ENCODE results near the gene SGK2. TPM values are rescaled to one million over a fixed set of nuclear protein-coding genes. Genes with fewer than 3 reads are reported as not detected.
A peak's percentile ranks its signal among the peaks of the same experiment; 100 is the strongest.

The SGK2 gene
- total RNA-seq, 2 donors from 2014 or later, result 1.6 to 5.3 TPM

DNA sequence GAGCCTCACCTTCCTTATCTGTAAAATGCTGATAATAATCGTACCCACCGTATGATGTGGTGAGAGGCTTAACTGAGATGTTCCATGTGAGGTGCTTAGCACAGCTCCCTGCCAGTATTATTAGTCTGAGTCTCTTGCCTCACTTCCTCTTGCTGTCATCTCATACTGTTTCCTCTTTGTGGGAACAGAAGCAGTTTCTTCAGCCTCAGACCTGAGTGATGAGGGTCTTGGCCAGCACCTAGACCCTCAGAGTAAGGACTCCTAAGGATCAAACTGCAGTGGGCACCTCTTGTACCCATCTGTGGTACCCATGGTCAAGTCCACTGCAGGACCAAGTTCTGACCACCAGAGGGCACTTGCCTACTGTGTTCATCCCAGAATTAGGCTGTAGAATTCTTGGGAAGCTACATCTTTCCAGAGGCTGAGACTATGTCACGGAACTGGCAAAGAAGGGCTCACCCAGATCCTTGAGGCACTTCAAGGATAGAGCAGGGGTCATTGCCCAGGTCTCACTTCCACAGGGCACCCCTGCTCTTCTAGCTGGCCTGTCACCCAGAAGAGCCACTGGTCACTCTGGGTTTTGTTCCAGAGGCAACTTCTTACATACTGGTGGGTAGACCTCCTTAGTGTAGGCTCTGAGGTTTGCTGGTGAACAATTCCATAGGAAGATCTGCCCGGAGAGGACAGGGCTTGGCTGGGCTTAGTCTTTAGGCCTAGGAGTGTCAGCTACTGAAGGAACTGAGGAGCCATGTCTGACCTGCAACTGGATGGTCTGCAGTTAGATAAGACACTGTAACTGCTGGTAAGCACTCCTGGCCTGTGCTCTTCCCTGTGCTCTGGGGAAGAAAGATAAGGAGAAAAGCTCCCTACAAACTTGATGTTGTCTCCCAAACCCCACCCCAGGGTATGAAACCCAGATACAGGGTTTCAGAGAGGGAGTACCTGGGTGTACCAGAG, 20.6 kb upstream of the SGK2 start:
- H3K27ac ChIP-seq (ENCODE audit: low read depth, low read length), result no peak overlapping the region
- no peaks in the 10 kb centered on the region for H3K4me1 ChIP-seq (ENCODE audit: control insufficient read depth, insufficient read depth, low read length)
- H3K4me3 ChIP-seq (ENCODE audit: low read length), result no peak overlapping the region
- no peaks in the 10 kb centered on the region for H3K9me3 ChIP-seq (ENCODE audit: control insufficient read depth, low read length)
- DNase-seq, result peak; percentile 90
- H3K36me3 ChIP-seq (ENCODE audit: control insufficient read depth, insufficient read depth, low read length), result peaks cover 16% of the 10 kb centered on the region
- Mint-ChIP-seq H3K4me3 (no peak overlapping the region), H3K36me3 (ENCODE audit: low read depth) (peaks cover 22% of the 10 kb centered on the region), H3K27me3 (ENCODE audit: insufficient read depth) (no peaks in the 10 kb centered on the region), H3K27ac (no peak overlapping the region), H3K4me1 (no peaks in the 10 kb centered on the region), H3K9me3 (no peaks in the 10 kb centered on the region)
- no peak overlapping the region for H3K9ac ChIP-seq (ENCODE audit: extremely low read depth, low read length, poor library complexity, severe bottlenecking)
- TF ChIP-seq, protein P1, sequence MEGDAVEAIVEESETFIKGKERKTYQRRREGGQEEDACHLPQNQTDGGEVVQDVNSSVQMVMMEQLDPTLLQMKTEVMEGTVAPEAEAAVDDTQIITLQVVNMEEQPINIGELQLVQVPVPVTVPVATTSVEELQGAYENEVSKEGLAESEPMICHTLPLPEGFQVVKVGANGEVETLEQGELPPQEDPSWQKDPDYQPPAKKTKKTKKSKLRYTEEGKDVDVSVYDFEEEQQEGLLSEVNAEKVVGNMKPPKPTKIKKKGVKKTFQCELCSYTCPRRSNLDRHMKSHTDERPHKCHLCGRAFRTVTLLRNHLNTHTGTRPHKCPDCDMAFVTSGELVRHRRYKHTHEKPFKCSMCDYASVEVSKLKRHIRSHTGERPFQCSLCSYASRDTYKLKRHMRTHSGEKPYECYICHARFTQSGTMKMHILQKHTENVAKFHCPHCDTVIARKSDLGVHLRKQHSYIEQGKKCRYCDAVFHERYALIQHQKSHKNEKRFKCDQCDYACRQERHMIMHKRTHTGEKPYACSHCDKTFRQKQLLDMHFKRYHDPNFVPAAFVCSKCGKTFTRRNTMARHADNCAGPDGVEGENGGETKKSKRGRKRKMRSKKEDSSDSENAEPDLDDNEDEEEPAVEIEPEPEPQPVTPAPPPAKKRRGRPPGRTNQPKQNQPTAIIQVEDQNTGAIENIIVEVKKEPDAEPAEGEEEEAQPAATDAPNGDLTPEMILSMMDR (conservative IDR thresholded peaks at IDR 0.05), result peak; percentile 95
- H3K27me3 ChIP-seq (ENCODE audit: control insufficient read depth, insufficient read depth, low read length, poor library complexity, severe bottlenecking), result no peaks in the 10 kb centered on the region
- 66 to 75% methylated on average over 4 of the region's 4 CpGs for WGBS, 2 experiments (ENCODE audit: insufficient coverage in 1 of 2, insufficient read length in 1 of 2)

DNA sequence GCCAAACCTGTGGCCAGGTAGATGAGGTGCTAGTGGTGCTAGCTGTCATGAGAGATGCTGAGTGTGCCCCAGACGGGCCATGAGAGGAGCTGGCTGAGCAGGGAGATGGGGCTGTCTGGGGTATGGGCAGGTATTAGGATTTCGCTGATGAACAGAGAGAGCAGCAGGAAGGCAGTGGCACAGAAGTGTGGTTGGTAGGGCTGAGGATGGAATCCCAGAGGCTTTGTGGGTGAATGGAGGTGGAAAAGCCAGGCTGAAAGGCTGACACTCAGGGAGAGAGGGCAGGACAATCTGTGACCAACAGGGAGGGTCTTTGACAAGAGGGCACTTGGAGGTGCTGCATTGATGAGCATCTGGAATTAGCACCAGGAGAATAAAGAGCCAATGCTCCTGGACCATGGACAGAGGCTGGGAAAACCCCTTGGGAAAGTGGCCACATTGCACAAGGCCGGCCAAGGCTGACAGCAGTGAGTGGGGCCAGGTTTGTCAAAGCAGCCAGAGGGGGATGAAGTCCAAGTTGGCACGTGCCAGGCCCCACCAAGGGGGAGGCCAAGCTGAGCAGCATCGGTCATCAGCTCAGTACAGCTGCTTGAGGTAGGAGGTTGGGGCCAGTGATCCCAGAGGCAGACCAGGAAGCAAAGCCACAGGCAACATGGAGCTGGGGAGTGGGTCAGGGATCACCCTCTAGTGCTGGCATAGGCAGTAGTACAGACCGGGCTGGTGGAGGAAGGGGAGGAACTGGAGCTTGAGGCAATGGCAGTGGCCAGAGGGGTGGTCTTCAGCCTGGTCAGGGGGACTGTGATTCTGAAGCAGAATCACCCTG, 19.7 kb upstream of the SGK2 start:
- Histone ChIP-seq H3K27me3 (ENCODE audit: control insufficient read depth, insufficient read depth, low read length, poor library complexity, severe bottlenecking) (no peaks in the 10 kb centered on the region), H3K27ac (ENCODE audit: low read depth, low read length) (no peak overlapping the region), H3K4me3 (ENCODE audit: low read length) (no peak overlapping the region), H3K9ac (ENCODE audit: extremely low read depth, low read length, poor library complexity, severe bottlenecking) (no peak overlapping the region), H3K4me1 (ENCODE audit: control insufficient read depth, insufficient read depth, low read length) (no peaks in the 10 kb centered on the region), H3K36me3 (ENCODE audit: control insufficient read depth, insufficient read depth, low read length) (peaks cover 16% of the 10 kb centered on the region), H3K9me3 (ENCODE audit: control insufficient read depth, low read length) (no peaks in the 10 kb centered on the region)
- H3K36me3 Mint-ChIP-seq (ENCODE audit: low read depth), result peaks cover 29% of the 10 kb centered on the region
- WGBS, 2 experiments (ENCODE audit: insufficient coverage in 1 of 2, insufficient read length in 1 of 2), result 85 to 91% methylated on average over 5 to 6 of the region's 6 CpGs
- no peaks in the 10 kb centered on the region for H3K9me3 Mint-ChIP-seq
- TF ChIP-seq, protein P1 (conservative IDR thresholded peaks at IDR 0.05), result no peak
- no peak overlapping the region for H3K27ac Mint-ChIP-seq
- no peaks in the 10 kb centered on the region for H3K27me3 Mint-ChIP-seq (ENCODE audit: insufficient read depth)
- DNase-seq, result no peak
- H3K4me3 Mint-ChIP-seq, result no peak overlapping the region
- no peaks in the 10 kb centered on the region for H3K4me1 Mint-ChIP-seq

DNA sequence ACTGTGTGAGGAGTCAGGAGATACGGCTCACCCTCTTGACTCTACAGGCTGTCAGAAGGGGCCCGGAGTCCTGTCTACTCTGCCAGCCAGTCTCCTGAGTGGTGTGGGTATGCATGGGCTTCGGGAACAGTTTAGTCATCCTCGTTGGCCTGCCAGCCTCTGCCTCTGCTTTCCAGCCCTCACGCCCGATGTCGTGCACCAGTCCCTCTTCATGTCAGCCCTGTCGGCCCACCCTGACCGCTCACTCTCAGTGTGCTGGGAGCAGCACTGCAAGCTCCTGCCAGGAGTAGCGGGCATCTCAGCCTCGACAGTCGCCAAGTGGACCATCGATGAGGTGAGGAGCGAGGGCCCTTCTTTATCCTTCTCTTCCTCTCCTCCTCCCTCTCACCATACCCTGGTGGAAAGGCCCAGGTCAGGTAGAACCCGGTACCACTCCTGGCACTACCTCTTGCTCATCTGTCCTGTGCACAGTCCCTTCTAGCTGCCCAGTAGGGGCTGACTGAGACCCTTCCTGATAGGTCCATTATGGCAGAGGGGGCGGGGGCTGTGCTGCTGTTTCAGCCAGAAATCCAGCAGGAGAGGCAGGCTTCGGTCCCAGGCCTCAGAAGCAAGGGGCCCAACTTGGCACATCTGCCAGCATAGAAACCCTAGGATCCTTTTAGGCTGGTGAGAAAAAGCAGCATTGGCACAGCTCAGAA, 18.7 kb upstream of the SGK2 start:
- Histone ChIP-seq H3K36me3 (ENCODE audit: control insufficient read depth, insufficient read depth, low read length) (peaks cover 19% of the 10 kb centered on the region), H3K9me3 (ENCODE audit: control insufficient read depth, low read length) (no peaks in the 10 kb centered on the region), H3K4me1 (ENCODE audit: control insufficient read depth, insufficient read depth, low read length) (no peaks in the 10 kb centered on the region), H3K4me3 (ENCODE audit: low read length) (no peak overlapping the region), H3K27me3 (ENCODE audit: control insufficient read depth, insufficient read depth, low read length, poor library complexity, severe bottlenecking) (no peaks in the 10 kb centered on the region), H3K9ac (ENCODE audit: extremely low read depth, low read length, poor library complexity, severe bottlenecking) (no peak overlapping the region), H3K27ac (ENCODE audit: low read depth, low read length) (no peak overlapping the region)
- Mint-ChIP-seq H3K27ac (no peak overlapping the region), H3K4me1 (no peaks in the 10 kb centered on the region), H3K36me3 (ENCODE audit: low read depth) (peaks cover 36% of the 10 kb centered on the region), H3K4me3 (no peak overlapping the region), H3K9me3 (no peaks in the 10 kb centered on the region), H3K27me3 (ENCODE audit: insufficient read depth) (no peaks in the 10 kb centered on the region)
- DNase-seq, result peak; percentile 64
- WGBS, 2 experiments (ENCODE audit: insufficient coverage in 1 of 2, insufficient read length in 1 of 2), result 93 to 98% methylated on average over 12 to 17 of the region's 17 CpGs
- TF ChIP-seq, protein P1 (conservative IDR thresholded peaks at IDR 0.05), result no peak

All from endodermal cell (in vitro differentiated cells).